Testis (tissue), 3 donors: ENCODE data around the gene COX8A. TPM values are rescaled to one million over a fixed set of nuclear protein-coding genes. Genes with fewer than 3 reads are reported as not detected.

Experiments
- DNase-seq: peaks from one replicate; pipeline ENCODE4 v3.0.0-alpha.2; 2019
- H3K27ac ChIP-seq, 2 donors: fragments of 200-600 bp; sonication (generic); one replicate each; pipeline ENCODE4 v1.5.1; 2019
- H3K27me3 ChIP-seq: fragments of 200-600 bp; sonication (generic); one replicate; pipeline ENCODE4 v1.5.1; 2019
- H3K36me3 ChIP-seq: fragments of 200-600 bp; sonication (generic); one replicate; pipeline ENCODE4 v1.5.1; 2017; ENCODE audit warnings: low read depth; ENCODE audit errors: missing control alignments
- H3K4me1 ChIP-seq: fragments of 200-600 bp; sonication (generic); one replicate; pipeline ENCODE4 v1.5.1; 2019
- H3K4me3 ChIP-seq, 2 donors: fragments of 200-600 bp; sonication (generic); one replicate each; pipeline ENCODE4 v1.5.1; 2017 to 2019
- H3K9me3 ChIP-seq: fragments of 200-600 bp; sonication (generic); one replicate; pipeline ENCODE4 v1.5.1; 2017
- CTCF ChIP-seq, 3 experiments: fragments of 450-650 bp in 2 of 3; fragments of 200-600 bp in 1 of 3; sonication (generic) in 1 of 3; IDR thresholded peaks; one replicate each; pipeline ENCODE4 v1.5.1; 2016 to 2019; ENCODE audit warnings: antibody characterized with exemption in 3 of 3, mild to moderate bottlenecking in 2 of 3, moderate library complexity in 1 of 3
- POLR2A ChIP-seq: fragments of 450-650 bp; IDR thresholded peaks from one replicate; pipeline ENCODE4 v1.6.1; 2017; ENCODE audit warnings: antibody characterized with exemption, mild to moderate bottlenecking, moderate library complexity
- WGBS, 2 donors: methylation state at CpG; one replicate each; pipeline ENCODE4 v1.1.5; 2018; 5-methylcytosine and 5-hydroxymethylcytosine counted together
- intact Hi-C: fragments of 100-400 bp; cut with DNase I; formaldehyde crosslinking; loops from one replicate; pipeline ENCODE4 v1.15.1; 2023; ENCODE audit warnings: low total_unique reads
- polyA plus RNA-seq: library from polyadenylated mRNA; stranded (reverse); fragments of 350-450 nt; fragmentation: Illumina TruSeq; extraction: RNeasy Lipid Tissue Mini Kit (QIAGEN cat#74804); gene quantifications from one replicate; pipeline ENCODE4 v1.2.3, GENCODE V29; 2014; ENCODE audit warnings: low read depth, low replicate concordance; ENCODE audit not compliant: insufficient read depth
- total RNA-seq, 2 donors: library from RNA; depleted of rRNA; stranded (reverse); fragments of >200 nt; gene quantifications; one replicate each; pipeline ENCODE4 v1.2.3, GENCODE V29; 2016

COX8A gene
- total and polyA plus RNA-seq, 3 donors from 2014 or later: 212 to 536 (median 438) TPM

- no peak overlapping the region for H3K4me3 ChIP-seq
- H3K4me1 ChIP-seq: peaks cover 15% of the 10 kb centered on the region
- TF ChIP-seq POLR2A: no peak
- TF ChIP-seq CTCF (IDR thresholded peaks at IDR 0.05): no peak
- H3K27me3 ChIP-seq: no peaks in the 10 kb centered on the region
- no peaks in the 10 kb centered on the region for H3K36me3 ChIP-seq
- H3K27ac ChIP-seq: peak overlapping the region; percentile 49 to 71
- no peak for DNase-seq
- intact Hi-C loops: no loop called here
- no peaks in the 10 kb centered on the region for H3K9me3 ChIP-seq
- 77 to 78% methylated on average over 24 to 26 of the region's 26 CpGs for WGBS, 2 donors
Measured at GRCh38 chr11:64008283-64008913, 34.0 kb downstream of the COX8A start.

DNA sequence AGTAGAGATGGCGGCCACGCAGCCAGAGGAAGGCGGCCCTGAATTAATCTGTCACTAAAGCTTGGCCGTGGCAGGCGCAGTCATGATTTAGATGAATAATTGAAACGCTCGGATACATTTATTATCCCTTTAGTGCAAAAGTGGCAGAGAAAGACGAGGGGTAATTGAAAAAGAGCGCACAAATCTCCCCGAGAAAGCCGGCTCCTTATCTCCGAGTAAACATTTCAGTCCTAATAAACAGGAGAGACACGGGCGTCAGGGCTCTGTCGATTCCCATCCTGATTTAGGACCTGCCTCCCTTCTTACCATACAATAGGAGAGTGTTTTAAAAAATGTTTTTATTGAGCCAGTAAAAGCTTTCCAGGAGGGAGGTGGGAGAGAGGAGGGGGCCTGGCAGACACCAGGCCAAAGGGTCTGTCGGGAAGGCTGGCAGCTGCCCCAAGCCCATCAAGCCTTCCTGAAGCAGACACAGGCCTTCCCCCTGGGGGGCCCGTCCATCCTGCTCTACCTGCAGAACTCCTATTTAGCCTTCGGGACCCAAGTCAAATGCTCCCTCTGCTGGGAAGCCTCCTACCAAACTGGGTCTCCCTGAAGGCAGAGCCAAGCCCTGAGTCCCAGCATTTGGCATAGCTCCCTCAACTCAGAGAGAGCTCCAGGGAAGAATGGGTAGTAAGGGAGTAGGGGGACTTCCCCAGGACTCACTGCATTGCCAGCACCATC, 34.7 kb downstream of the COX8A start:
- Histone ChIP-seq H3K27me3 (no peaks in the 10 kb centered on the region), H3K4me1 (peaks cover 15% of the 10 kb centered on the region), H3K4me3 (no peak overlapping the region), H3K27ac (peak overlapping the region in 1 of 2 donors; percentile 49), H3K36me3 (no peaks in the 10 kb centered on the region), H3K9me3 (no peaks in the 10 kb centered on the region)
- intact Hi-C loops: no loop called here
- WGBS, 2 donors: 82 to 84% methylated on average over 18 of the region's 18 CpGs
- DNase-seq: no peak
- TF ChIP-seq CTCF (IDR thresholded peaks at IDR 0.05) (no peak), POLR2A (no peak)

DNA sequence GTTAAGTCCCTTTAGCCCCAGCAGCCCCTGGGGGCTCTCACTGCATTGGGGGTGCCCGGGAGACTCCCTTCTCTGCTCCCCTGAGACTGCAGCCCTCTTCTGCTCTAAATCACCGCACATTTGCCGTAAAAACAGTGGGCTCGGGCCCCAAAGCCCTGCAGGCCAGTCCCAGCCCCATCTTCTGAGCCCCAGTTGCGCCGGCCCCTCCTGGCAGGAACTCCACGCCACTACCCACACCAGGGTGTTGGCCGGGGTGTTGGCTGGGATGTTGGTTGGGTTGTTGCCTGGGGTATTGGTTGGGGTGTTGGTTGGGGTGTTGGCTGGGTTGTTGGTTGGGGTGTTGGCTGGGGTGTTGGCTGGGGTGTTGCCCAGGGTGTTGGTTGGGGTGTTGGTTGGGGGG, 35.3 kb downstream of the COX8A start:
- intact Hi-C loops: no loop called here
- Histone ChIP-seq H3K27ac (no peak overlapping the region), H3K4me1 (peaks cover 15% of the 10 kb centered on the region), H3K9me3 (no peaks in the 10 kb centered on the region), H3K27me3 (no peaks in the 10 kb centered on the region), H3K4me3 (no peak overlapping the region), H3K36me3 (no peaks in the 10 kb centered on the region)
- WGBS, 2 donors: 94 to 97% methylated on average over 8 of the region's 8 CpGs
- DNase-seq: no peak
- no peak for TF ChIP-seq CTCF (IDR thresholded peaks at IDR 0.05)
- TF ChIP-seq POLR2A: no peak

DNA sequence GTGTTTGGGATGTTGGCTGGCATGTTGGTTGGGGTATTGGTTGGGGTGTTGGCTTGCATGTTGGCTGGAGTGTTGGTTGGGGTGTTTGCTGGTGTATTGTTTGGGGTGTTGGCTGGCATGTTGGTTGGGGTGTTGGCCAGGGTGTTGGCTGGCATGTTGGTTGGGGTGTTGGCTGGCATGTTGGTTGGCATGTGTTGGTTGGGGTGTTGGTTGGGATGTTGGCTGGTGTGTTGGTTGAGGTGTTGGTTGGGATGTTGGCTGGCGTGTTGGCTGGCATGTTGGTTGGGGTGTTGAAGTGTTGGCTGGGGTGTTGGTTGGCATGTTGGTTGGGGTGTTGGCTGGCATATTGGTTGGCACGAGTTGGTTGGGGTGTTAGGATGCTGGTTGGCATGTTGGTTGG, 36.4 kb downstream of the COX8A start:
- DNase-seq: no peak
- Histone ChIP-seq H3K27ac (no peak overlapping the region), H3K9me3 (no peaks in the 10 kb centered on the region), H3K4me3 (no peak overlapping the region), H3K4me1 (peaks cover 15% of the 10 kb centered on the region), H3K36me3 (no peaks in the 10 kb centered on the region), H3K27me3 (no peaks in the 10 kb centered on the region)
- WGBS, 2 donors: 89 to 97% methylated on average over 2 of the region's 2 CpGs
- intact Hi-C loops: no loop called here
- TF ChIP-seq POLR2A (no peak), CTCF (IDR thresholded peaks at IDR 0.05) (no peak)
